NT2/D1 (cell line): Measurements from ENCODE around the gene KBTBD3.

Experiments used
- SUZ12 ChIP-seq: IDR thresholded peaks from 2 replicates; pipeline ENCODE4 v1.6.1; 2011; ENCODE audit not compliant: insufficient read length, insufficient read depth; ENCODE audit errors: extremely low read depth
- YY1 ChIP-seq: IDR thresholded peaks from 2 replicates; pipeline ENCODE4 v1.6.1; 2011; ENCODE audit not compliant: insufficient read length, insufficient read depth
- ZNF274 ChIP-seq: IDR thresholded peaks from 2 replicates; pipeline ENCODE4 v1.6.1; 2011; ENCODE audit warnings: mild to moderate bottlenecking, low read depth, low read length

DNA sequence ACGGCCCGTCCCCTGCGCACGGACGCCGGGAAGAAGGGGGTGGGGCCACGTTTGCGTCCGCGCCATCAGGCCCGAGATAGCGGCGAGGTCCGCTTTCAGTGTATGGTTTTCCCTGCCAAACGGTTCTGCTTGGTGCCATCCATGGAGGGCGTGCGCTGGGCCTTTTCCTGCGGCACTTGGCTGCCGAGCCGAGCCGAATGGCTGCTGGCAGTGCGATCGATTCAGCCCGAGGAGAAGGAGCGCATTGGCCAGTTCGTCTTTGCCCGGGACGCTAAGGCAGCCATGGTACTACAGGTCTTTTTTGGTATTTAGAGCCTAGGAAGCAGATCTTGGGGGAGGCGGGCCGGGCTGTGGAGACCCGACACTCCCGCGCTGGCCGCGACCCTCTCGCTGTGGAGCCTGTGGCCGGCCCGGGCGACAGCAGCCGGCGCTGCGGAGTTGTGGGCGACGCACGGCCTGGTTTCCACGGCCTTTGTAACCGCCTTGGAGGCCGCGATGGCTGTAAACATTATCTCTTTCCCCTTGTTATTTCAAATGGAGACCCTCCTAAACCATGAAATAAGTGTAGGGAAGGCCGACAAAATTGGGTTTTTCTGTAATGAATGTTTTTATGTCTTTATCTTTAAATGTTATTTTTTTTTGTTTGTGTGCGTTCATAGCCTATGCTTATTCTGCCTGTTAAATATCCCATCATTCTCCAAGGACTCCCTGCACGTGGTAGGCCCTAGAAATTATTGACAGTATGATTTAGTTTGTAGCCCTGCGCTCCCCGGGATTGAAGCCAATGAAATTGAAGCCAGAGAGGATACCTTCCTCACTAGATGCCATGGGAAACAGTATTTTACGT is 685 bp upstream of the KBTBD3 start, which contains the start of gene AASDHPPT:
- TF ChIP-seq ZNF274 = no peak
- TF ChIP-seq SUZ12 = no peak
- no peak for TF ChIP-seq YY1
